Omental fat pad (tissue), 4 donors: ENCODE data around the gene ZNF862. TPM values are rescaled to one million over a fixed set of nuclear protein-coding genes. Genes with fewer than 3 reads are reported as not detected.

ENCODE experiments used
- ATAC-seq: fragments of 150-250 bp; one replicate; pipeline ENCODE4 v1.9.1; 2016; ENCODE audit warnings: mild to moderate bottlenecking, moderate library complexity; ENCODE audit not compliant: low FRiP score
- DNase-seq: peaks from one replicate; pipeline ENCODE4 v3.0.0-alpha.2; 2019; ENCODE audit warnings: low spot score
- total RNA-seq, 4 donors: library from RNA; depleted of rRNA; stranded (reverse); fragments of >200 nt; gene quantifications; one replicate each; pipeline ENCODE4 v1.1.0, GENCODE V29; 2016
- TF ChIP-seq, protein P1 (sequence below), 3 donors: fragments of 450-650 bp; IDR thresholded peaks; one replicate each; pipeline ENCODE4 v1.5.1; 2016 to 2017; ENCODE audit warnings: antibody characterized with exemption in 3 of 3, mild to moderate bottlenecking in 3 of 3, moderate library complexity in 2 of 3

Gene ZNF862
- total RNA-seq, 4 donors from 2014 or later, result 4.4 to 20.6 (median 10.4) TPM

DNA sequence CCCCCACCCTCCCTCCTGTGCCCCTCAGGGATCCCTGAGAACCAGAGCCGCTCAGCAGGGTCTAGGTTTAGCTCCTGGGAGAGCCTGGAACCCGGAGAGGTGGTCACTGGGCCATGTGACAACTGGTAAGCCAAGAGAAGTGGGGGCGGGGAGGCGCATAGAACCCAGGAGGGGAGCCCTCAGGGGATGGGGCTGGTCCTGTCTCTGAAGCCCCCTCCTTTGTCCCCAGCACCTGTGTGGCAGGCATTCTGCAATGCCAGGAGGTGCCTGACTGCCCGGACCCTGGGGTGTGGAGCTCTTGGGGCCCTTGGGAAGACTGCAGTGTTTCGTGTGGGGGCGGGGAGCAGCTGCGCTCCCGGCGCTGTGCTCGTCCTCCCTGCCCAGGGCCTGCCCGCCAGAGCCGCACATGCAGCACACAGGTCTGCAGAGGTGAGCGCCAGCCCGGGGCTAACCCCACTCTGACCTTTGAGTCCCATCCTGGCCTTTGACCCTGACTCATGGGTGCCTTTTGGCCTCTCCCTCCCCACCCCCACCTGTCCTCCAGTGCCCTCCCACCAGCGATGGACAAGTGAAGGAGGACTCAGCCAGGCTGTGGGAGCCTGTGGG, 22.4 kb upstream of the ZNF862 start:
- no peak for DNase-seq
- TF ChIP-seq, protein P1, sequence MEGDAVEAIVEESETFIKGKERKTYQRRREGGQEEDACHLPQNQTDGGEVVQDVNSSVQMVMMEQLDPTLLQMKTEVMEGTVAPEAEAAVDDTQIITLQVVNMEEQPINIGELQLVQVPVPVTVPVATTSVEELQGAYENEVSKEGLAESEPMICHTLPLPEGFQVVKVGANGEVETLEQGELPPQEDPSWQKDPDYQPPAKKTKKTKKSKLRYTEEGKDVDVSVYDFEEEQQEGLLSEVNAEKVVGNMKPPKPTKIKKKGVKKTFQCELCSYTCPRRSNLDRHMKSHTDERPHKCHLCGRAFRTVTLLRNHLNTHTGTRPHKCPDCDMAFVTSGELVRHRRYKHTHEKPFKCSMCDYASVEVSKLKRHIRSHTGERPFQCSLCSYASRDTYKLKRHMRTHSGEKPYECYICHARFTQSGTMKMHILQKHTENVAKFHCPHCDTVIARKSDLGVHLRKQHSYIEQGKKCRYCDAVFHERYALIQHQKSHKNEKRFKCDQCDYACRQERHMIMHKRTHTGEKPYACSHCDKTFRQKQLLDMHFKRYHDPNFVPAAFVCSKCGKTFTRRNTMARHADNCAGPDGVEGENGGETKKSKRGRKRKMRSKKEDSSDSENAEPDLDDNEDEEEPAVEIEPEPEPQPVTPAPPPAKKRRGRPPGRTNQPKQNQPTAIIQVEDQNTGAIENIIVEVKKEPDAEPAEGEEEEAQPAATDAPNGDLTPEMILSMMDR (IDR thresholded peaks at IDR 0.05), result no peak
- no peak for ATAC-seq

DNA sequence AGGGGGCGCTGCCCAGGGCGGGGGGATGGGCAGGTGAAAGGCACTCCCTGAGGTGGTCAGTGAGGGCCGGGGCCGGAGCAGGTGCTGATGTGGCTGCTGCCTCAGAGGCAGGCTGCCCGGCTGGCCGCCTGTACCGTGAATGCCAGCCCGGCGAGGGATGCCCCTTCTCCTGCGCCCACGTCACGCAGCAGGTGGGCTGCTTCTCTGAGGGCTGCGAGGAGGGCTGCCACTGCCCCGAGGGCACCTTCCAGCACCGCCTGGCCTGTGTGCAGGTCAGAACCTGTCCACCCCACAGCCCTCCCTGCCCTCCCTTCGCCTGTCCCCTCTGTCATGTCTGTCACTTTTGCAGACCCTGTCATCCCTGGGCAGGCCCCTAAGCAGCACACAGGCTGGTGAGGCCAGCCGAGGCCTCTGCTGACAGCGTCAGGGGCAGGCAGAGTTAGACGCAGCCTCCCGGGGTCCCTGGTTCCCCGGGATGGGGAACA, 21.9 kb upstream of the ZNF862 start:
- TF ChIP-seq, protein P1 (IDR thresholded peaks at IDR 0.05), result no peak
- no peak for DNase-seq
- no peak for ATAC-seq

DNA sequence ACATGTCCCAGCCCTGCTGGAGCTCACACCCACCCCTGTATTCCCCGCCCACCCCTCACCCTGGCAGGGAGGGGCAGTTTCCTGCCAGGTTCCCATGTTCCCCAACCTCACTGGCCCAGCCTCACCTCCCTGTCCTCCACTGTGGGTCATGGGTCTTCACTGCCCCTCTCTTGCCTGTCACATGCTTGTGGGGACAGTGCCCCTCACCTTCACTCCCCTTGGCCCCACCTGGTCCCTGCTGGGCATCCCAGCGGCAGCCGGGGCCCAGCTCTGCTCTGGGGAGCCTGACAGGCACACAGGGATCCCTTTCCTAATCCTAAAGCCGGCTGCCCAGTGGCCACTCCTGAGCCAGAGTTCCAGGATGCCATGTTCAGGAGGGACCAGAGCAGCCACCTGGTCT, 21.4 kb upstream of the ZNF862 start:
- no peak for ATAC-seq
- DNase-seq, result no peak
- TF ChIP-seq, protein P1 (IDR thresholded peaks at IDR 0.05), result no peak

DNA sequence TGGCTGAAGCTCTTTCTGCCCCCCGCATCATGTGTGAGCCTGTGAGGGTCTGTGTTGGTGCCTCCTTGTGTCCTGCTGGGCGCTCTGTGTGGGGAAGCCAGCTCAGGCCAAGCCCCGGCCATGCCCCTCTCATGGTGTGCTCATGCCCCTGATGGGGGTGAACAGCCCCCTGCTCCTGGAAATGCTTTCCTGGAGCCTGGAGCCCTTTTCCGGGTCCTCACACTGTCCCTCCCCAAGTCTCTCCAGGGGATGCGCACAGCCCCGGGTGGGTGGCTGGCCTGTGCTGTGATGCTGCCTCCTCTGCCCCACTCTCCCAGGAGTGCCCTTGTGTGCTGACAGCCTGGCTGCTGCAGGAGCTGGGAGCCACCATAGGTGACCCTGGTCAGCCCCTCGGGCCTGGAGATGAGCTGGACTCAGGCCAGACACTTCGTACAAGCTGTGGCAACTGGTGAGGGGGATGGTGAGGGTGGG, 20.8 kb upstream of the ZNF862 start:
- DNase-seq (no peak), ATAC-seq (no peak)
- TF ChIP-seq, protein P1 (IDR thresholded peaks at IDR 0.05), result no peak

DNA sequence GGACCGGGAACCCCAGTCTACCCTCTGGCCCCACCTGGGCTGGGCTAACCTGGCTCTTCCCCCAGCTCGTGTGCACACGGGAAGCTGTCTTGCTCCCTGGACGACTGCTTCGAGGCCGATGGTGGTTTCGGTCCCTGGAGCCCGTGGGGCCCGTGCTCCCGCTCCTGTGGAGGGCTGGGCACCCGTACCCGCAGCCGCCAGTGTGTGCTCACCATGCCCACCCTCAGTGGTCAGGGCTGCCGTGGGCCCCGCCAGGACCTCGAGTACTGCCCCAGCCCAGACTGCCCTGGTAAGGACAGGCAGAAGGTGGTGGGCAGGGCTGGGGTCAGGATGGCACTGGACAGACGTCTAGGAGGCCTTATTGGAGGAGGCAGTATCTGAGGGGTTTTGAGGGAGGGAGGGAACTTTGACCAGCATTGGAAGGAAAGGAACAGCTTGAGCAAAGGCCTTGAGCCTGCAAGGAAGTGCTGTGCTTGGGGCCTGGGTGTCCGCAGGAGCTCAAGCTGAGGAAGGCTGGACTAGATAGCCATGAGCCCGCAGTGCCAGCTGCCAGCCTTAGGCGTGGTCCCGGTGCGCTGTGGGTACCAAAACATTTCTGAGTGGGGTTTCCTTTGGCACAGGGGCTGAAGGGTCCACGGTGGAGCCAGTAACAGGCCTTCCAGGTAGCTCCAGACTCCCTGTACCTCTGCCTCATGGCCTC, 20.2 kb upstream of the ZNF862 start:
- DNase-seq (no peak), ATAC-seq (no peak)
- TF ChIP-seq, protein P1 (IDR thresholded peaks at IDR 0.05), result no peak

DNA sequence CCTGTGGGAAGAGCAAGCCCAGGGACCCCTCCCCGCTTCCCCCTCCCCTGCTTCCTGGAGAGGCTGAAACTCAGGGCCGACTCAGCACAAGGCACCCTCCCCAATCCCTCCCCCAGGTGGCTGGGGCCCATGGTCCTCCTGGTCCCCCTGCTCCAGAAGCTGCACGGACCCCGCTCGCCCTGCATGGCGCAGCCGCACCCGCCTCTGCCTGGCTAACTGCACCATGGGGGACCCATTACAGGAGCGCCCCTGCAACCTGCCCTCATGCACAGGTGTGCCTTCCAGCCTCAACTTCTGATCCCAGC, 19.7 kb upstream of the ZNF862 start:
- DNase-seq (no peak), ATAC-seq (no peak)
- TF ChIP-seq, protein P1 (IDR thresholded peaks at IDR 0.05), result no peak
